Vagina (tissue), 2 donors: Measurements from ENCODE around the gene SPINT2. TPM values are rescaled to one million over a fixed set of nuclear protein-coding genes. Genes with fewer than 3 reads are reported as not detected.

Experiments
- DNase-seq, 2 donors: peaks; one replicate each; pipeline ENCODE4 v3.0.0-alpha.2; 2017; ENCODE audit errors: extremely low spot score in 2 of 2
- H3K27ac ChIP-seq: fragments of 200-600 bp; sonication (generic); one replicate; pipeline ENCODE4 v1.5.1; 2019
- H3K27me3 ChIP-seq: fragments of 200-600 bp; sonication (generic); one replicate; pipeline ENCODE4 v1.5.1; 2019
- H3K36me3 ChIP-seq, 2 donors: fragments of 200-600 bp; sonication (generic); one replicate each; pipeline ENCODE4 v1.5.1; 2017 to 2019
- H3K4me1 ChIP-seq: fragments of 200-600 bp; sonication (generic); one replicate; pipeline ENCODE4 v1.5.1; 2019
- H3K4me3 ChIP-seq, 2 donors: fragments of 200-600 bp; sonication (generic); 1 replicate in 1 of 2; 2 replicates in 1 of 2; pipeline ENCODE4 v1.5.1; 2016 to 2019
- H3K9me3 ChIP-seq: fragments of 200-600 bp; sonication (generic); one replicate; pipeline ENCODE4 v1.5.1; 2019
- CTCF ChIP-seq, 3 experiments: fragments of 450-650 bp in 2 of 3; fragments of 200-600 bp in 1 of 3; sonication (generic) in 1 of 3; IDR thresholded peaks; one replicate each; pipeline ENCODE4 v1.5.1; 2017 to 2019; ENCODE audit warnings: antibody characterized with exemption in 3 of 3, mild to moderate bottlenecking in 2 of 3, moderate library complexity in 2 of 3
- POLR2A ChIP-seq, 2 donors: fragments of 450-650 bp; IDR thresholded peaks; one replicate each; pipeline ENCODE4 v1.6.1; 2017; ENCODE audit warnings: antibody characterized with exemption in 2 of 2, mild to moderate bottlenecking in 2 of 2, moderate library complexity in 2 of 2
- POLR2AphosphoS5 ChIP-seq, 2 donors: sonication (generic); formaldehyde crosslinking; IDR thresholded peaks; one replicate each; pipeline ENCODE4 v1.9.0; 2017; ENCODE audit warnings: antibody characterized with exemption in 2 of 2, mild to moderate bottlenecking in 2 of 2, low read depth in 1 of 2; ENCODE audit not compliant: insufficient read depth in 1 of 2
- intact Hi-C: fragments of 100-400 bp; cut with DNase I; formaldehyde crosslinking; loops from one replicate; pipeline ENCODE4 v1.15.1; 2023
- total RNA-seq: library from RNA; depleted of rRNA; stranded (reverse); fragments of >200 nt; gene quantifications from one replicate; pipeline ENCODE4 v1.2.3, GENCODE V29; 2016

The SPINT2 gene
- total RNA-seq, 1 donor from 2014 or later: 174 TPM

GRCh38 chr19:38285567-38285966 lies 21.2 kb downstream of the SPINT2 start:
- no peaks in the 10 kb centered on the region for H3K9me3 ChIP-seq
- no peak for DNase-seq
- no peak overlapping the region for H3K4me3 ChIP-seq
- no peaks in the 10 kb centered on the region for H3K36me3 ChIP-seq
- peaks cover 30% of the 10 kb centered on the region for H3K4me1 ChIP-seq
- peak overlapping the region; percentile 27 for H3K27ac ChIP-seq
- H3K27me3 ChIP-seq: no peaks in the 10 kb centered on the region
- intact Hi-C loops: no loop called here
- no peak for TF ChIP-seq POLR2AphosphoS5 (IDR thresholded peaks at IDR 0.05; ENCODE audit: insufficient read depth in 1 of 2, low read depth in 1 of 2)
- TF ChIP-seq POLR2A (IDR thresholded peaks at IDR 0.05): no peak
- TF ChIP-seq CTCF (IDR thresholded peaks at IDR 0.05): no peak

GRCh38 chr19:38287604-38288003 lies 23.2 kb downstream of the SPINT2 start:
- Histone ChIP-seq H3K4me1 (peaks cover 46% of the 10 kb centered on the region), H3K27me3 (no peaks in the 10 kb centered on the region), H3K36me3 (no peaks in the 10 kb centered on the region), H3K9me3 (no peaks in the 10 kb centered on the region), H3K27ac (no peak overlapping the region), H3K4me3 (no peak overlapping the region)
- TF ChIP-seq POLR2A (IDR thresholded peaks at IDR 0.05) (no peak), POLR2AphosphoS5 (IDR thresholded peaks at IDR 0.05; ENCODE audit: insufficient read depth in 1 of 2, low read depth in 1 of 2) (no peak), CTCF (IDR thresholded peaks at IDR 0.05) (no peak)
- intact Hi-C loops: no loop called here
- no peak for DNase-seq

DNA sequence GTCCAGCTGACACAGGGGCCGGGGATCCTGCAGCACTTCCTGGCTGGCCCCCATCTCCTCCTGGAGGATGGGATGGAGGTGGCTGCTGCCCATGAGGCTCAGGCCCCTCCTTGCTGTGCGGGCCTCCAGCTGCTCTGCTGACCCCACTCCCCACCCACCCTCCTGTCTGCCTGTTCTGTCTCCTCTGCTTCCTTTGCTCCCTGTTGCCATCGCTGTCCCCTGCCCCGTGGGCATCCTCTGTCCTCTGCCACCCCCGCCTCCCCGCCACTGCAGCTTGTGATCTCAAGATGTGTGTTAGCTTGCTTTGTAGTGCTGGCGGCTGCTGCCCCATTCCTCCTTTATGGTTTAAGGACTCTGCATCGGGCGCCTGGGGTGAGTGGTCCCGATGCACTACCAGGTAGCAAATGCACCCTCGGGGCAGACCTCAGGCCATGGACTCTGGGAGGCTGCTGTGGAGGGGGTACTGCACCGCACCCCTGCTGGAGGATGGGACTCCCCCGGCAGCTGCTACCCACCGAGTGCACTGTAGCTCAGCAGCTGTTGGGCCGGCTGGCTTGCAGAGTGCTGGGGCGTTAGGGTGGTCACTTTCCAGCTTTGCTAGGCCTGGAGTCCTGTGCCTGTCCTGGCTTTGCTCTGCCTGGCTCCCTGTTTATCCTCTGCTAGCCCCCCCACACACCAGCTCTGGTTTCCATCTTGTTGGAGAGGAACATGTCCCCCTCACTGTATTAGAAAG lies 23.9 kb downstream of the SPINT2 start:
- no peak for TF ChIP-seq CTCF (IDR thresholded peaks at IDR 0.05)
- no peak for TF ChIP-seq POLR2A (IDR thresholded peaks at IDR 0.05)
- TF ChIP-seq POLR2AphosphoS5 (IDR thresholded peaks at IDR 0.05; ENCODE audit: insufficient read depth in 1 of 2, low read depth in 1 of 2): no peak
- H3K9me3 ChIP-seq: no peaks in the 10 kb centered on the region
- no peaks in the 10 kb centered on the region for H3K36me3 ChIP-seq
- no peak for DNase-seq
- no peaks in the 10 kb centered on the region for H3K27me3 ChIP-seq
- H3K27ac ChIP-seq: no peak overlapping the region
- intact Hi-C loops: no loop called here
- H3K4me3 ChIP-seq: no peak overlapping the region
- H3K4me1 ChIP-seq: peaks cover 48% of the 10 kb centered on the region

GRCh38 chr19:38289955-38290354 lies 25.6 kb downstream of the SPINT2 start:
- DNase-seq: no peak
- no peak for TF ChIP-seq POLR2AphosphoS5 (IDR thresholded peaks at IDR 0.05; ENCODE audit: insufficient read depth in 1 of 2, low read depth in 1 of 2)
- TF ChIP-seq CTCF (IDR thresholded peaks at IDR 0.05): no peak
- TF ChIP-seq POLR2A (IDR thresholded peaks at IDR 0.05): no peak
- H3K36me3 ChIP-seq: no peaks in the 10 kb centered on the region
- peak overlapping the region; percentile 46 for H3K27ac ChIP-seq
- H3K27me3 ChIP-seq: no peaks in the 10 kb centered on the region
- no peak overlapping the region for H3K4me3 ChIP-seq
- H3K4me1 ChIP-seq: peaks cover 40% of the 10 kb centered on the region
- intact Hi-C loops: no loop called here
- H3K9me3 ChIP-seq: no peaks in the 10 kb centered on the region

DNA sequence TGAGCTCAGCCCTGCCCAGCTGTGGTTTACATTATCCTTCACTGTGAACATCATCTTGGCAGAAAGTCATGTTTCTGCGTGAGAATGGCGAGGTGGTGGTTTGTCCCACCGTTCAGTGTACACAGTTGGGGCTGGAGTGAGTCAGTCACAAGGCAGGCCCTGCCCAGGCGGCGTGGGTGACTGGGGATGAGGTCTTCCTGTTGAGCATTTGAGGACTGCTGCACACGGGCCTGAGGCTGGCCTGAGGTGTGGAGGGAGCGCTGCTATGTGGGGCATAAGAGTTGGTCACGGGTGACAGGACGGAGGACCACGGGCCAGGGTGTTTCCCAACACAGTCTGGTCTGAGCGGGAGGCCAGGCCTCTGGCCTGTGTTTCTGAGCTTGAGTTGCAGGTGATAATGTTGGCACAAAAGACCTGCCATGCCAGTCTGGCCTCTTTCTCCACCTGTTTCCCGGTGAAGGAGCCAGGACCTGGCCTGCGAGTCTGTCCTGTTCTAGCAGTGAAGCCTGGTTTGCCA lies 26.3 kb downstream of the SPINT2 start:
- DNase-seq: no peak
- intact Hi-C loops: no loop called here
- H3K27me3 ChIP-seq: no peaks in the 10 kb centered on the region
- no peaks in the 10 kb centered on the region for H3K36me3 ChIP-seq
- peaks cover 34% of the 10 kb centered on the region for H3K4me1 ChIP-seq
- TF ChIP-seq POLR2AphosphoS5 (IDR thresholded peaks at IDR 0.05; ENCODE audit: insufficient read depth in 1 of 2, low read depth in 1 of 2) (peak; percentile 51 to 65), POLR2A (IDR thresholded peaks at IDR 0.05) (no peak)
- H3K9me3 ChIP-seq: no peaks in the 10 kb centered on the region
- peak overlapping the region; percentile 46 for H3K27ac ChIP-seq
- H3K4me3 ChIP-seq: no peak overlapping the region
